Endodermal cell (in vitro differentiated cells): ENCODE measurements around the gene ARL8B. TPM values are rescaled to one million over a fixed set of nuclear protein-coding genes. Genes with fewer than 3 reads are reported as not detected.

Experiments used
- DNase-seq: peaks from one replicate; pipeline ENCODE4 v3.0.0-alpha.2; 2017
- H3K27ac ChIP-seq: 2 replicates; pipeline ENCODE4 v1.5.1; 2013; ENCODE audit warnings: mild to moderate bottlenecking, low read depth, low read length, moderate library complexity
- H3K27me3 ChIP-seq: 2 replicates; pipeline ENCODE4 v1.6.1; 2013; ENCODE audit warnings: mild to moderate bottlenecking, low read length, moderate library complexity; ENCODE audit not compliant: insufficient read depth, control insufficient read depth, poor library complexity, severe bottlenecking
- H3K36me3 ChIP-seq: 2 replicates; pipeline ENCODE4 v1.7.0; 2013; ENCODE audit warnings: mild to moderate bottlenecking, low read length, moderate library complexity; ENCODE audit not compliant: control insufficient read depth, insufficient read depth
- H3K4me1 ChIP-seq: one replicate; pipeline ENCODE4 v1.7.0; 2013; ENCODE audit warnings: low read length; ENCODE audit not compliant: control insufficient read depth, insufficient read depth
- H3K4me3 ChIP-seq: 2 replicates; pipeline ENCODE4 v1.5.1; 2013; ENCODE audit warnings: mild to moderate bottlenecking, low read length, moderate library complexity
- H3K9ac ChIP-seq: 2 replicates; pipeline ENCODE4 v1.6.1; 2013; ENCODE audit warnings: mild to moderate bottlenecking, low read length, moderate library complexity; ENCODE audit not compliant: poor library complexity, severe bottlenecking; ENCODE audit errors: extremely low read depth
- H3K9me3 ChIP-seq: 2 replicates; pipeline ENCODE4 v1.6.1; 2013; ENCODE audit warnings: mild to moderate bottlenecking, low read length, moderate library complexity; ENCODE audit not compliant: control insufficient read depth
- H3K27ac Mint-ChIP-seq: 2 replicates; pipeline ENCODE4 v1.8.0; 2020; ENCODE audit warnings: mixed read lengths
- H3K27me3 Mint-ChIP-seq: 2 replicates; pipeline ENCODE4 v1.8.0; 2021; ENCODE audit warnings: mild to moderate bottlenecking, mixed read lengths; ENCODE audit not compliant: insufficient read depth
- H3K36me3 Mint-ChIP-seq: 2 replicates; pipeline ENCODE4 v1.8.0; 2020; ENCODE audit warnings: low read depth, mixed read lengths
- H3K4me1 Mint-ChIP-seq: 2 replicates; pipeline ENCODE4 v1.8.0; 2020; ENCODE audit warnings: mixed read lengths
- H3K4me3 Mint-ChIP-seq: 2 replicates; pipeline ENCODE4 v1.8.0; 2020; ENCODE audit warnings: mild to moderate bottlenecking, moderate library complexity, mixed read lengths
- H3K9me3 Mint-ChIP-seq: 2 replicates; pipeline ENCODE4 v1.8.0; 2020; ENCODE audit warnings: mild to moderate bottlenecking, mixed read lengths
- CTCF ChIP-seq: fragments of 200-600 bp; sonication (generic); conservative IDR thresholded peaks from 2 replicates; pipeline ENCODE4 v1.5.0; 2021; ENCODE audit warnings: antibody characterized with exemption, mild to moderate bottlenecking
- WGBS, 2 experiments: methylation state at CpG; one replicate each; pipeline versions ENCODE4 v1.1.5 to v1.1.7; 2013; ENCODE audit warnings: missing lambda C conversion rate in 2 of 2, mixed read lengths in 1 of 2; ENCODE audit not compliant: insufficient coverage in 1 of 2, insufficient read length in 1 of 2; 5-methylcytosine and 5-hydroxymethylcytosine counted together
- total RNA-seq, 2 donors: library from RNA; stranded (reverse); fragmentation: NEBNext Ultra II Directional in 1 of 2; extraction: Animal tissue kit (Norgen Biotek cat#: 25700) in 1 of 2; gene quantifications; 2 replicates in 1 of 2; 3 replicates in 1 of 2; pipeline ENCODE4 v1.2.1, GENCODE V29; 2021

ARL8B gene
- total RNA-seq, 2 donors from 2014 or later, result 31.2 to 37.3 TPM

- peaks cover 8% of the 10 kb centered on the region for H3K4me1 ChIP-seq
- H3K27me3 ChIP-seq, result no peaks in the 10 kb centered on the region
- H3K27ac ChIP-seq, result no peak overlapping the region
- Mint-ChIP-seq H3K36me3 (no peaks in the 10 kb centered on the region), H3K27ac (no peak overlapping the region), H3K9me3 (no peaks in the 10 kb centered on the region), H3K27me3 (peaks cover 20% of the 10 kb centered on the region), H3K4me1 (peaks cover 15% of the 10 kb centered on the region), H3K4me3 (no peak overlapping the region)
- no peaks in the 10 kb centered on the region for H3K9me3 ChIP-seq
- no peaks in the 10 kb centered on the region for H3K36me3 ChIP-seq
- WGBS, 2 experiments, result 70 to 88% methylated on average over 4 to 7 of the region's 7 CpGs
- no peak for DNase-seq
- H3K9ac ChIP-seq, result no peak overlapping the region
- TF ChIP-seq CTCF, result no peak
- no peak overlapping the region for H3K4me3 ChIP-seq
Observed at GRCh38 chr3:5082789-5083115, 39.3 kb upstream of the ARL8B start.

- no peaks in the 10 kb centered on the region for H3K36me3 ChIP-seq
- peaks cover 8% of the 10 kb centered on the region for H3K4me1 ChIP-seq
- 95% methylated on average over 4 of the region's 5 CpGs; no CpG with 5 or more reads in 1 of the 2 experiments for WGBS, 2 experiments
- no peak for DNase-seq
- Mint-ChIP-seq H3K27me3 (peaks cover 22% of the 10 kb centered on the region), H3K27ac (no peak overlapping the region), H3K4me1 (peaks cover 15% of the 10 kb centered on the region), H3K9me3 (no peaks in the 10 kb centered on the region), H3K4me3 (no peak overlapping the region), H3K36me3 (no peaks in the 10 kb centered on the region)
- no peak overlapping the region for H3K4me3 ChIP-seq
- H3K9ac ChIP-seq, result no peak overlapping the region
- no peaks in the 10 kb centered on the region for H3K27me3 ChIP-seq
- H3K9me3 ChIP-seq, result no peaks in the 10 kb centered on the region
- no peak for TF ChIP-seq CTCF
- H3K27ac ChIP-seq, result no peak overlapping the region
Observed at GRCh38 chr3:5084224-5084623, 37.9 kb upstream of the ARL8B start.

GRCh38 chr3:5086708-5087107 is 35.4 kb upstream of the ARL8B start:
- Histone ChIP-seq H3K27ac (no peak overlapping the region), H3K9me3 (no peaks in the 10 kb centered on the region), H3K4me3 (no peak overlapping the region), H3K27me3 (no peaks in the 10 kb centered on the region), H3K36me3 (no peaks in the 10 kb centered on the region), H3K9ac (no peak overlapping the region), H3K4me1 (peaks cover 5% of the 10 kb centered on the region)
- no peaks in the 10 kb centered on the region for H3K36me3 Mint-ChIP-seq
- TF ChIP-seq CTCF, result no peak
- H3K27ac Mint-ChIP-seq, result no peak overlapping the region
- no peaks in the 10 kb centered on the region for H3K9me3 Mint-ChIP-seq
- no peak overlapping the region for H3K4me3 Mint-ChIP-seq
- peaks cover 23% of the 10 kb centered on the region for H3K4me1 Mint-ChIP-seq
- peaks cover 15% of the 10 kb centered on the region for H3K27me3 Mint-ChIP-seq
- DNase-seq, result no peak
- no CpG with 5 or more reads among the region's 1 CpG for WGBS, 2 experiments
